GM12878 (cell line): ENCODE measurements around the gene TMEM182. TPM values are rescaled to one million over a fixed set of nuclear protein-coding genes. Genes with fewer than 3 reads are reported as not detected.

Experiments
- ATAC-seq: fragments of 200-7000 bp; cut with Tn5 transposase; 3 replicates; pipeline ENCODE4 v1.9.1; 2020; ENCODE audit warnings: mild to moderate bottlenecking, moderate library complexity
- BruUV-seq: library from RNA; stranded (reverse); fragments of 400-500 nt; replicated peaks from 2 replicates; lab custom pipeline; 2021; lab: Mats Ljungman, UMichigan
- CTCF ChIA-PET: fragments of 300-600 bp; sonication (Branson Sonifier 250); formaldehyde crosslinking; extraction: SDS; loops from one replicate; lab custom pipeline; 2021; ENCODE audit warnings: inconsistent platforms; lab: Yijun Ruan, JAX
- POLR2A ChIA-PET: fragments of 350-600 bp; formaldehyde crosslinking; extraction: SDS; loops from one replicate; lab custom pipeline; 2021; ENCODE audit warnings: inconsistent platforms; lab: Charles Lee
- RAD21 ChIA-PET: fragments of 300-600 bp; sonication (Branson Sonifier 250); formaldehyde crosslinking; loops from one replicate; lab custom pipeline; 2023; ENCODE audit warnings: antibody characterized with exemption; ENCODE audit not compliant: unreplicated experiment; lab: Charles Lee
- SMC1A ChIA-PET: fragments of 300-600 bp; sonication (Branson Sonifier 250); formaldehyde crosslinking; loops from one replicate; lab custom pipeline; 2023; ENCODE audit not compliant: unreplicated experiment, uncharacterized antibody; lab: Charles Lee
- DNase-seq: peaks from one replicate; pipeline ENCODE4 v3.0.0-alpha.2; 2011; ENCODE audit warnings: low read depth, low spot score
- FAIRE-seq: peaks from 3 replicates; lab custom pipeline; 2011; peaks lifted over from hg19 to GRCh38; lab: Jason Lieb, UNC
- H2AFZ ChIP-seq: 2 replicates; pipeline ENCODE4 v1.6.0; 2011; ENCODE audit warnings: low read depth, low read length, control low read depth; ENCODE audit not compliant: control insufficient read depth
- H3K27ac ChIP-seq: 2 replicates; pipeline ENCODE4 v1.5.1; 2011; ENCODE audit warnings: control low read depth; ENCODE audit not compliant: control insufficient read depth, insufficient read depth
- H3K27me3 ChIP-seq, 2 experiments: replicated peaks in 1 of 2; 2 replicates each; pipeline versions ENCODE4 v1.6.0 to v1.6.1; 2011; ENCODE audit warnings: low read length in 1 of 2; ENCODE audit not compliant: control insufficient read depth in 2 of 2, insufficient read depth in 2 of 2
- H3K36me3 ChIP-seq, 2 experiments: 2 replicates each; pipeline ENCODE4 v1.5.1; 2011; ENCODE audit warnings: low read length in 1 of 2; ENCODE audit not compliant: control insufficient read depth in 2 of 2, insufficient read depth in 2 of 2
- H3K4me1 ChIP-seq: 2 replicates; pipeline ENCODE4 v1.6.1; 2011; ENCODE audit warnings: mild to moderate bottlenecking, low read length, moderate library complexity, mixed read lengths; ENCODE audit not compliant: control insufficient read depth, insufficient read depth
- H3K4me2 ChIP-seq: 2 replicates; pipeline ENCODE4 v1.6.0; 2011; ENCODE audit warnings: control low read depth; ENCODE audit not compliant: control insufficient read depth, insufficient read depth
- H3K4me3 ChIP-seq: fragments of 200-600 bp; sonication (generic); 2 replicates; pipeline ENCODE4 v1.5.1; 2016
- H3K79me2 ChIP-seq: 2 replicates; pipeline ENCODE4 v1.6.0; 2011; ENCODE audit warnings: low read length; ENCODE audit not compliant: control insufficient read depth, insufficient read depth
- H3K9ac ChIP-seq: 2 replicates; pipeline ENCODE4 v1.8.0; 2011; ENCODE audit warnings: low read length, control low read depth, mixed read lengths; ENCODE audit not compliant: control insufficient read depth, insufficient read depth
- H3K9me3 ChIP-seq: replicated peaks from 3 replicates; pipeline ENCODE4 v1.5.1; 2011; ENCODE audit warnings: mild to moderate bottlenecking, low read length; ENCODE audit not compliant: control insufficient read depth, insufficient read depth
- H4K20me1 ChIP-seq: 2 replicates; pipeline ENCODE4 v1.6.0; 2011; ENCODE audit not compliant: control insufficient read depth, insufficient read depth
- ATF3 ChIP-seq: IDR thresholded peaks from 2 replicates; pipeline ENCODE4 v1.6.1; 2011; ENCODE audit warnings: low read depth, mild to moderate bottlenecking, low read length, moderate library complexity, borderline replicate concordance; ENCODE audit errors: extremely low read depth
- BCLAF1 ChIP-seq: fragments of 450-650 bp; IDR thresholded peaks from 2 replicates; pipeline ENCODE4 v1.6.1; 2017; ENCODE audit warnings: antibody characterized with exemption, mild to moderate bottlenecking, moderate library complexity
- CBX3 ChIP-seq: fragments of 200-600 bp; sonication (generic); IDR thresholded peaks from 2 replicates; pipeline ENCODE4 v1.6.1; 2016; ENCODE audit warnings: low read depth, borderline replicate concordance
- E2F4 ChIP-seq: IDR thresholded peaks from 2 replicates; pipeline ENCODE4 v1.6.1; 2012; ENCODE audit warnings: low read depth, low read length, improper control_type of control experiment
- IKZF1 ChIP-seq: fragments of 450-650 bp; conservative IDR thresholded peaks from 2 replicates; pipeline ENCODE4 v1.6.1; 2017; ENCODE audit warnings: antibody characterized with exemption, mild to moderate bottlenecking
- IRF3 ChIP-seq: fragments of 450-650 bp; IDR thresholded peaks from 2 replicates; pipeline ENCODE4 v1.6.1; 2014; ENCODE audit warnings: mild to moderate bottlenecking
- KAT2A ChIP-seq: conservative IDR thresholded peaks from 2 replicates; pipeline ENCODE4 v1.6.1; 2011; ENCODE audit warnings: low read depth, low read length; ENCODE audit not compliant: control insufficient read depth
- NFYB ChIP-seq: IDR thresholded peaks from 2 replicates; pipeline ENCODE4 v1.6.1; 2011; ENCODE audit warnings: low read depth, mild to moderate bottlenecking, low read length, improper control_type of control experiment, moderate library complexity; ENCODE audit not compliant: insufficient read depth
- RCOR1 ChIP-seq: conservative IDR thresholded peaks from 2 replicates; pipeline ENCODE4 v1.6.1; 2012; ENCODE audit warnings: low read depth, low read length, improper control_type of control experiment
- RELB ChIP-seq: fragments of 450-650 bp; IDR thresholded peaks from 2 replicates; pipeline ENCODE4 v1.6.1; 2017; ENCODE audit warnings: low read depth, mild to moderate bottlenecking, moderate library complexity
- SIN3A ChIP-seq: IDR thresholded peaks from 2 replicates; pipeline ENCODE4 v1.6.1; 2012; ENCODE audit warnings: low read depth, low read length, improper control_type of control experiment
- SKIL ChIP-seq: fragments of 450-650 bp; IDR thresholded peaks from 2 replicates; pipeline ENCODE4 v1.6.1; 2017; ENCODE audit warnings: mild to moderate bottlenecking, low read depth, inconsistent platforms; ENCODE audit not compliant: poor library complexity, severe bottlenecking
- SMAD1 ChIP-seq: fragments of 450-650 bp; IDR thresholded peaks from 2 replicates; pipeline ENCODE4 v1.6.1; 2018; ENCODE audit warnings: mild to moderate bottlenecking, low read depth; ENCODE audit not compliant: partially characterized antibody
- ZNF217 ChIP-seq: fragments of 450-650 bp; IDR thresholded peaks from 2 replicates; pipeline ENCODE4 v1.6.1; 2017; ENCODE audit warnings: antibody characterized with exemption, mild to moderate bottlenecking
- ZNF24 ChIP-seq: fragments of 450-650 bp; IDR thresholded peaks from 2 replicates; pipeline ENCODE4 v1.6.1; 2017; ENCODE audit warnings: antibody characterized with exemption, mild to moderate bottlenecking
- WGBS: methylation state at CpG from one replicate; pipeline ENCODE4 v1.1.6; 2016; ENCODE audit warnings: low lambda C conversion rate; ENCODE audit not compliant: insufficient replicate concordance, insufficient coverage; ENCODE audit errors: missing lambda C conversion rate; 5-methylcytosine and 5-hydroxymethylcytosine counted together
- in situ Hi-C: fragments of 300-500 bp; cut with MboI; formaldehyde crosslinking; loops from 9 replicates; pipeline ENCODE4 v1.14.3; 2018; ENCODE audit warnings: mixed read lengths
- intact Hi-C: fragments of 100-400 bp; cut with micrococcal nuclease; formaldehyde crosslinking; loops from one replicate; pipeline ENCODE4 v1.14.2; 2022; ENCODE audit not compliant: unreplicated experiment
- polyA plus RNA-seq, 11 experiments: library from polyadenylated mRNA; depleted of rRNA in 4 of 11; unstranded in 6 of 11; stranded (reverse) in 5 of 11; fragments of >200 nt; fragmentation: Nextera tagmentation in 4 of 11; fragmentation: Illumina TruSeq in 1 of 11; extraction: Ambion mirVana in 4 of 11; extraction: Trizol in 1 of 11; gene quantifications; 1 replicate in 1 of 11; 2 replicates in 10 of 11; pipeline versions ENCODE4 v1.2.1 to v1.2.3, GENCODE V29; 2011 to 2016; ENCODE audit warnings: inconsistent platforms in 2 of 11, missing spikeins in 2 of 11, low read depth in 1 of 11
- total RNA-seq, 4 experiments: library from RNA; depleted of rRNA in 3 of 4; stranded (reverse); fragments of >200 nt in 3 of 4; fragmentation: Illumina TruSeq in 1 of 4; extraction: Trizol in 1 of 4; gene quantifications; 2 replicates each; pipeline versions ENCODE4 v1.2.1 to v1.2.3, GENCODE V29; 2013 to 2021

TMEM182 gene
- total and polyA plus RNA-seq, 10 of the 15 experiments (the other 5 are each of a cell fraction or from before 2014, with no cell fraction given) = 1.8 to 5.4 (median 3.1) TPM

- ChIA-PET RAD21 (no interaction called here), SMC1A (no interaction called here), CTCF (interaction anchor here (3.4 kb wide), 1 partner anchor 12 kb away, joined by 21 read pairs; no protein-coding TSS in a partner anchor), POLR2A (no interaction called here)
- intact Hi-C loops = no loop called here
- H3K9ac ChIP-seq = no peak overlapping the region
- H4K20me1 ChIP-seq = no peaks in the 10 kb centered on the region
- no peak overlapping the region for H3K4me2 ChIP-seq
- H3K4me1 ChIP-seq = no peaks in the 10 kb centered on the region
- WGBS = 19% methylated on average over 3 of the region's 3 CpGs
- no peak overlapping the region for H3K4me3 ChIP-seq
- ATAC-seq (no peak), FAIRE-seq (no peak), DNase-seq (no peak)
- BruUV-seq = no TSS peak
- H3K27me3 ChIP-seq = no peaks in the 10 kb centered on the region; a peak in 1 of 4 replicates
- no peaks in the 10 kb centered on the region for H3K36me3 ChIP-seq
- no peak overlapping the region for H2AFZ ChIP-seq
- no peaks in the 10 kb centered on the region for H3K79me2 ChIP-seq
- in situ Hi-C loops = no loop called here
- no peaks in the 10 kb centered on the region for H3K9me3 ChIP-seq
- no peak overlapping the region for H3K27ac ChIP-seq
- TF ChIP-seq IKZF1 (no peak), SMAD1 (no peak), KAT2A (no peak), RELB (no peak), RCOR1 (no peak), E2F4 (no peak), BCLAF1 (no peak), ATF3 (no peak), IRF3 (no peak), CBX3 (no peak), ZNF24 (no peak), NFYB (no peak), ZNF217 (no peak), SKIL (no peak), SIN3A (no peak)
Observed at GRCh38 chr2:102852867-102853266, 91.0 kb downstream of the TMEM182 start.
